ENCODE data around the gene CPN1.
A peak's percentile ranks its signal among the peaks of the same experiment; 100 is the strongest.
"Not testable (repeated sequence)": the region's sequence is repeated elsewhere in the genome, so short reads cannot be mapped to it uniquely, and the experiment has no call there.

Gene CPN1

DNA sequence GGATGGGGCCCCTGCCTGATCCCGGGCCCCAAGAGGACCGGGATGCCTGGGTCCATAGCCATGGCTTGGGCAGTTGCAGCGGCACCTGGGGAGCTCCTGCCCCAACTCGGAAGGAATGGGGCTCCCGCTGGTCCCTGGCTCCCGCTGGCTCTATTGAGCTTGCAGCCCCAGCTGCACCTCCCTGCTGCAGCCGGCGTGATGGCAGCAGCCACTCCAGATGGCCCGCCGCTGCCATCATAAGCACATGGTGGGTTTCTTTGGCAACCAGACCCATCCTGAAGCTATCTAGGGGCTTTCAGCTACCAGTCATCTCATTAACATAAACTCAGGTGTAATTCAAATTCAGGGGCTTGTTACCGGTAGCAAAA is 60.8 kb downstream of the CPN1 start:
- no peak for DNase-seq

DNA sequence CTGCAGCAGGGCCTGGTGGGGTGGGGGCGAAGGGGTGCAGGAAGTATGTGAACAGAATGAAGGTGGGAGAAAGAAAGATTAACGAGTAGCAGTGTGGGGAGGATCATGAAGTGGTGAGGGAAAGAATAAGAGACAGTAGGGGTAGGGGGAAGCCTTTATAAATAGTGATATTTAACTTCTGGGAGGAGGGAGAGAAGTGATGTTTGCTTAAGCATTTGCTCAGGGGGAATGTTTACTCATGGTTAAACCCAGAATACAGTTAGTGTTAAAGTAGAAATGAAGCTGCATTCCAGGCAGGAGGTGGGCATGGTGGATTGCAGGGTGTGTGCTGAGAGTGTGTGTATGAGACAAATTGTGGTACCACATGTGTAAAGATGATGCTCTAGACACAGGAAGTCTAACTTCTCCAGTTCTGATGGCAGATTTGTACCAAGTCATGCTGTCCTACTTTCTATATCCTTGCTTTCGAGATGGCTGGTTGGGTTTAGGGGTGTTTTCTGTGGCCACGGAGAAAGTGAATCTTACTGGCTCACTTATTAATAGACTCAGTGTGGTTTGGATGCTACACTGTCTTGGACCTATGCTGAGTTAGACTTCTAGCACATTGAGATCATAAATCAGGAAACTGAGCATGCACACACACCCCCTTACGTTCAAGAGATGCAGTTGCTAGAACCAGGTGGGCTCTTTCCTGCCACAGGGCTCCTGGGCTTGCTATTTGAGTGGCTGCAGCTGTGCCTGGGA is 61.4 kb downstream of the CPN1 start:
- DNase-seq = peak; percentile 56

DNA sequence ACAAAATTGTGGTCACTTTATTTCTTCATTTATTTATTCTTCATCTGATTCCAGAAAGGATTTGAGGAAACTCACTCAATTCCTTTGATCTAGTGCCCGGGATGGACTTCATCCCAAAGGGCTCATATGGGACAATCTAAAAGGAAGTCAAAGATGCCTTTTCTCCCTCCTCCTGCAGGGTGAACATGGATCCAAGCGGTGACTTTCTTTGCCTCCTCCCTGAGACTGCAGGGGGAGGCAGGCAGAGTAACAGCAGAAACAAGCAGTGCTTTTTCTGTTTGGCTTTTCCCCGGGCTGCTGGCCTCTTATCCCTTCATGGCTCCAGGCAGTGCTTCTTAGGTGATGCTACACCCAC is 61.9 kb downstream of the CPN1 start:
- DNase-seq = no peak

DNA sequence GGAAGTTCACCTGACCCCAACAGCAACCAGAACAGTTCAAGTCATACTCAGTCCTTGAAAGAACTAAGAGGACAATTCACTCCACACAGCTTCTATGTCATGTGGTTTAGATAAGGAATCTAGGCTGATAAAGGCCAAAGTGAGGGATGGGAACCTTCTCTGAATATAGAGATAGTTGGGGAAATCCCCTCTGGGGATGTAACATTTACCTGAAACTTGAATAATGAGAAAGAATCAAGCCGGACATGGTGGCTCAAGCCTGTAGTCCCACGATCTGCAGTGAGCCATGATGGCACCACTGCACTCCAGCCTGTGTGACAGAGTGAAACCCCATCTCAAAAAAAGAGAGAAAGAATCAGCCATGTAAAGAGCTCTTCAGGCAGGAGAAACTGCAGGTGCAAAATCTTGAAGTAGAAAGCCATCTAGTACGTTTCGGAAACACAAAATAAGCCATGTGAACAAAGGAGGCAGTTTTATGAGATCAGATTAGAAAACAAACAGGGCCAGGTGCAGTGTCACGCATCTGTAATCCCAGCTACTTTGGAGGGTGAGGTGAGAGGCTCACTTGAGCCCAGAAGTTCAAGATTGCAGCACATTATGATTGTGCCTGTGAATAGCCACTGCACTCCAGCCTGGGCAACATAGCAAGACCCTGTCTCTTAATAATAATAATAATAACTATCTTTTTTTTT is 67.5 kb downstream of the CPN1 start:
- no peak for DNase-seq

DNA sequence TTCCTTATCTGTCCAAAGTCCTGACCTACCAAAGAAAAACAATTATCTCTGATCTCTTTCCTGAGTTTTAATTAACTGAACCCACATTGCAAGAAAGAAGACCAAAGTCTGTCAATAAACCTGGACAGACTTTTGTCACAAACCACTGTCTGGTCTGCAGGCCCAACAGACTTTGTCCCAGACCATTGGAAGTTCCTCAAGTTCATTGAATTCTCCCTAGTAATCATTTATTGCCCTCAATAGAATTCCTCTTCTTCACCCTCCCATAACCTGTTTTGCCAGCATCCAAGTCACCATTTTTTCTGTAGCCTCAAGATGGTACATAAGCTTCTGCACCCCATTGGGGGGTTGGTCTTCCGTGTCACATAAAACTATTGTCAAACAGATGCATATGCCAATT is 68.0 kb downstream of the CPN1 start:
- no peak for DNase-seq

DNA sequence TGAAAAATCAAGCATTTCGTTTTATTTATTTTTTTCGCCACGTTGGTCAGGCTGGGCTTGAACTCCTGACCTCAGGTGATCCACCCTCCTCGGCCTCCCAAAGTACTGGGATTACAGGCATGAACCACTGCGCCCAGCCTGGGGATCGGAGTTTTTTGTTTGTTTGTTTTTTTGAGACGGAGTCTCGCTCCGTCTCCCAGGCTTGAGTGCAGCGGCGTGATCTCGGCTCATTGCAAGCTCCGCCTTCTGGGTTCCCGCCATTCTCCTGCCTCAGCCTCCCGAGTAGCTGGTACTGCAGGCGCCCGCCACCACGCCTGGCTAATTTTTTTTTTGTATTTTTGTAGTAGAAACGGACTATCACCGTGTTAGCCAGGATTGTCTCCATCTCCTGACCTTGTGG is 69.8 kb downstream of the CPN1 start:
- DNase-seq = not testable (repeated sequence)

DNA sequence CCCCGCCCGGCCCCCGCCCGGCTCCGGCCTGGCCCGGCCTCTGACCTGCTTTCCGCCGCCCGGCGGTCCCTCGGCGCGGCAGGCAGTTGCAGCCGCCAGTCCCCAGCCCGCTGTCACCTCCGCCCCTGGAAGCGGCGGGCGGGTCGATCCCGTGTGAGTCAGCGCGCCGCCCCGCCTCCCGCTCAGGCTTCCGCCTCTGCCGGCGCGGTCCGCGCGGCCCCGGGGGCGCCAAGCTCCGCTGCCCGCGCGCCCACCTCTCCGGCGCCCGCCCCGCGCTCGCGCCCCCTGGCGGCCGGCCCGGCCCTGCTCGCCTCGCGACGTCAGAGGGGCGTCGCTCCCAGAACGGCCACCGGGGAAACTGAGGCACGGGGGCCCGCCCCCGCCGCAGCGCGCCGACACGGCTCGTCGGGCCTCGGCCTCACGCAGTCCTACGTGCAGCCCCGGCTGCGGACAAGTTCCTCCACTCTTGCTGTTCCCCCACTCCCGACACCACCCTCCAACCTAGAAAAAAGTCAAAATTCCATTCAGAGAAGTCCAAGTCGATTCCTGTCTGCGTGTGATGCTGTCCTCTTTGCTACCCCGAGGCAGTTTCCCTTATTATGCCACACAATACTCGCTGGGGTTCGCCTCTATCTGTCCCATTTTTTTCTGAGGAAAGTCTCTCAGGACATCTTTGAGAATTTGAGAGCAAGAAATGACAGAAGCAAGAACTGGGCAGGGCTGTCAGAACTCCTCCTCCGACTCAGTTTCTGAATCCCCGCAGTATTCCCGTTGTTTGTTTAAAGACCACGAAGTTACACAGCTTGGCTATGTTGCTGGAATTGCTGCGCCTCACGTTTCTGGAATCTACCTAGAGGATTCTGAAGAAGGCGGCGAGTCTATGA is 71.6 kb downstream of the CPN1 start, which contains the start of gene DNMBP:
DNMBP (minus strand) TSS at position 155 of the 884 bp plus-strand sequence. CDS start 37,823 bp downstream, outside the sequence.
- DNase-seq = peak; percentile 79

DNA sequence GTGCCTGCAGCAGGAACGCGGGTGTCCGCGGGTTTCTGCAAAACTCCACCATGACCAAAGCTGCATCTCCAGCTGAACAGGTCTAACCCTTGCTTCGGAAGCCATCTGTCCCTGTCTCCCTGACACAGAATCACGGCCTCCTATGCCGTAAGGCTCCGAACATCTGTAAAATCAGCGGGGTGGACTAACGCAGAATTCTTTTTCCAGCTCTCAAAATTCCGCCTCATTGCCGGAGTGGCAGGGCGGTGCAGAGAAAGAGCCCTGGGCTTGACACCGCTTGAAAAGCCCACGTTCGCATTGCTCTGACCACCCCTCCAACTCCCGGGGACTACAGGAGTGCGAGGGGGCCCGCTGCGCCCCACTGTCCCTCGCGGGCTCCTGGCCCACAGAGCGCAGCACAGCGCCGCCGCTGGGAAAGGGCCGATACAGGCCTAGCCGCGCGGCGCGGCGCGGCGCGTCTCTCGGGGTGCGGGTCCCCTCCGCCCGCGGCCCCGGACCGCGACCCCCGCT is 72.3 kb downstream of the CPN1 start:
- no peak for DNase-seq

DNA sequence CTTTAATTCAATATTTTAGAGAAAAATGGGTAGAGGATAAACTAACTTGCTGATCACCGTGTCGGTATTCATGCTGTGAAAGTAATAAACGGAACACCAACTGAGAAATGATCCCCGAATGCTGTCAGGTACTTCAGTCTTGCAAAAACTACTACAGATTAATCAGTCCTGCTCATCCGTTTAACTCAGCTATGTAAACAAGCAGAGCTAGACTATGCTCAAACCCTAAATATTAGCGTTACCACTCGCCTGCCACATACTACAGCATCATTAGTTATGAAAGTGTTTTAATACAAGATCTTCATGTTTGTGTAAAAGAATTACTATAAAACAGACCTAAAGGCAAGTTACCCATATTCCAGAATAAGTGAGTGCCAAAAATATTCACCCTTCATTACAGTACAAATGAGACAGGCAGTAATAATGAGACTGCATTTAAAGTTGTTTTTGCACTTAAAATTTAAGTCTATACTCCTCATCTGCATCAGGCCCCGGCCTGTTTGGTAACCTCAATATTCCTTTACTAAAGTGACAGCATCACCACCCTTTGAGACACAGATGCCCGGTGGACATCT is 72.9 kb downstream of the CPN1 start:
- no peak for DNase-seq

DNA sequence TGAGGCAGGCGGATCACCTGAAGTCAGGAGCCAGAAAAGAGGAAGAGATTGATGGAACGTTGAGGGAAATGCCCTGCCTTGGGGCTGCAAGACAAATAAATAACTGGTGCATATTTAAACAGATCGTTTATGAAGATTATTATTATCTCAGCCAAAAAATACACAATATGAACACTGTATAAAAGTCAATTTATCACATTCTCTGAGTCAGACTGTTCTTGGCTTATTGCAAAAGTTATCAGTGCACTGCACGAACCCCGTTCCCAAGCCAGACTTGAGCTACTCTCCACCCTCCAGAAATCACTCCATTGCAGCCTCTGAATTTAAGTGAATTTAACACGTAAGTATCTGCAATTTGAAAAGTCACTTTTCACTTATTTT is 73.5 kb downstream of the CPN1 start:
- no peak for DNase-seq

DNA sequence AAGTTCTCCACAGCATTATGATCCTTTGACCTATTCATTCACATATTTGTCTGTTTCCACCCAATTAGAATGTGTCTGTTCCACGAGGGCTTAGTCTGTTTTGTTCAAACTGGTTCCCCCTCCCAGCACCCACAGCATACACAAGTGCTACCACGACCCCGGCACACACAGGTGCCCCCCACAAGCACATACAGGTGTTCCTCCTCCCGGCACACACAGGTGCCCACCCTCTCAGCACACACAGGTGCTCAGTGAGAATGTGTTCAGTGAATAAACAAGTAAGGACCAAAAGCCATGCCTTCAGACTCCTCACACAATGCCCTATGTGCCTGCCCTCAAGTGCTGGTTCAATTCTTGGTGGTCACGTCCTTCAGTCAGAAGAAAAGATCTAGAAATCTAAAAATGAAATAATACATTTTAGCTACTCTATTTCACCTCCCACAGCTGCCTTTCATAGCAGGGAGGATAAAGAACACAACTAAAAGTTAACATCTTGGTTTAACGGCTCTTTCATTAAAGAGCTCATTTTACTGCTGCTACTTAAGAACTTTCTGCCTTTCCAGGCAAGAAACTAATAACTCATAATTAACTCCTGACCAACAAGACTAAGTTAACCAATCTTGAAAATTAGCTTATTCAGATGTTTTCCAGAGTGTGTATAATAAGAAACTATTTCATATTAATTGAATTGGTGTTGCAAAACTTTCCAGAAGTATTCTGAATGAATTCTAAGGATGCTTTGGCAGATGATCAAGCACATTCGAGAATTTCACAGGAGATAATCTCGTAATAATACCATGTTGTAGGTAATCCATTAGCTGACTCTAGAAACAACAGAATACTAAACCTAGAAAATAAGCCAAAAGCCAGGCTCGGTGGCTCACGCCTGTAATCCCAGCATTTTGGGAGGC is 74.2 kb downstream of the CPN1 start:
- no peak for DNase-seq

DNA sequence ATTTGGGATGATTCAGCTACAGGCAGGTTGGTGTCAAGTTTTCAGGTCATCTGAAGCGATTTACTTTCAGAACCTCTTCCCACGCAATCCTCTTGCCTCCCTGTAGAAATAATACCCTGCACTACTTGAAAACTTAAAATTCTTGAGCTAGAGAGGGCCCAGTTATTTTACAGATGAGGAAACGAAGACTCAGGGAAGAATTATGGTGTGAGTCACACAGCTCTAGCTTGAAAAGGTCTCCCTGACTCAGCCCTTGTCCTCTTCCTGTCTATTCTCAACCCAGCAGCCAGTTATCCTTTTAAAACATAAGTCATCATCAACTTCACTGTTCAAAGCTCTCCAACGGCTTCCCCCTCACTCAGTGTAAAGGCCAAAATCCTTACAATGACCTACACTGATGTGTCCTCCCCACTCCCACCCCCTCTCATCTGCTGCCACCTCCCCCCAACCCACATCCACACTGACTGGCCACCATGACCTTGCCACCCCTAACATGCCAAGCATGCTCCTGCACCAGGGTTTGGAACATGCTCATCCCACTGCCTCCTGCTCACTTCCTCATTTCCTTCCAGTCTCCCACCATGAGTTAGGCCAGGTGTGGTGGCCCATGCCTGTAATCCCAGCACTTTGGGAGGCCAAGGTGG is 75.3 kb downstream of the CPN1 start:
- peak; percentile 43 for DNase-seq

DNA sequence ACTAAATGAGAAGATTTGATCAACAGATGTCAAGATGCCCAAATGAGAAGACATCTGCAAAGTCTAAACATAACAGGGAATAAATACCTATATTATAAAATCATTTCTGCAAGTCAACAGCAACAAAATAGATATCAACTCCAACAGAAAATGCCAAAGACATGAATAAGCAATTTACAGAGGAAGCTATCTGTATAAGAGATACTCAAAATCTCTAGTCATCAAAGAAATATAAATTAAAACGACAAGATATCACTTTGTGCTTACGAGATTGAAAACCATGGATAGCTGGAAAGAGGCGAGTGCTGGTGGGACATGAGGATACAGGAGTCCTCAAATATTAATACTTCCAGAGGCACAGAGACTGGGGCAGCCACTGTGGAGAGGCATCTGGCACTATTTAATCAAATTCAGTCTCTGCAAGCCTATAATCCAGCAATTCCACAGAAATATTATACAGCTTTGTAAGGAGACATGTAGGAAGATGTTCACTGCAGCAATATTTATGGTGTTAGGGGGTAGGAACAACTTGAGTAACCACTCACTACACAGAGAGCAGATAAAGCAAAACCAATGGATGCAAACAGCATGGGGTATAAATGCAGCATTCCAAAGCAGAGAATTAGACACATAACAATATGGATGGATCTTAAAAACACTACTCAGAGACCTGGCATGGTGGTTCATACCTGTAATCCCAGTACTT is 76.7 kb downstream of the CPN1 start:
- DNase-seq = no peak

DNA sequence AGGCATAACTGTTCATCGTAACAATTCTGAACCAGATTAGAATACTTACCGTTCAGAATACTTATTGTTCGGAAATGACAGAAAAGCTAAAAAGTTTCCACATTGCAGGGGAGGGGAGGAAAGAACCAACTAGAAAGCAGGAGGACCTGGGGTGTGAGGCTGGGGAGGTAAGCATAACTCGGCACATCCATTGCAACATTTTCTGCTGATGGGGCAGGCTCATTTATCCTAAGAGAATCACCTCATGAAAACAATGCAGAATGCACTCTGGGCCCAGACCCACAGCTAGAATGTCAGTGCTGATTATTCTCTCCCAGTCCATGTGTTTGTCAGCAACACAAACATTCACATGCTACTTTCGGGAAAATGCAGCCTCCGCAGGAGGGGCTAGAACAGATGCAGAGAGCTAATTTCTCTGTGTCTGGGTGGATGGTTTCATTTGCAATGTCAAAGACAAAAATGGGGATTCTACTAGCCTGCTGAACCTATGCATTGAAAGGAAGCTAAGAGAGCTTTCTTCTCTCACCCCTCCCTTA is 81.5 kb downstream of the CPN1 start:
- no peak for DNase-seq

DNA sequence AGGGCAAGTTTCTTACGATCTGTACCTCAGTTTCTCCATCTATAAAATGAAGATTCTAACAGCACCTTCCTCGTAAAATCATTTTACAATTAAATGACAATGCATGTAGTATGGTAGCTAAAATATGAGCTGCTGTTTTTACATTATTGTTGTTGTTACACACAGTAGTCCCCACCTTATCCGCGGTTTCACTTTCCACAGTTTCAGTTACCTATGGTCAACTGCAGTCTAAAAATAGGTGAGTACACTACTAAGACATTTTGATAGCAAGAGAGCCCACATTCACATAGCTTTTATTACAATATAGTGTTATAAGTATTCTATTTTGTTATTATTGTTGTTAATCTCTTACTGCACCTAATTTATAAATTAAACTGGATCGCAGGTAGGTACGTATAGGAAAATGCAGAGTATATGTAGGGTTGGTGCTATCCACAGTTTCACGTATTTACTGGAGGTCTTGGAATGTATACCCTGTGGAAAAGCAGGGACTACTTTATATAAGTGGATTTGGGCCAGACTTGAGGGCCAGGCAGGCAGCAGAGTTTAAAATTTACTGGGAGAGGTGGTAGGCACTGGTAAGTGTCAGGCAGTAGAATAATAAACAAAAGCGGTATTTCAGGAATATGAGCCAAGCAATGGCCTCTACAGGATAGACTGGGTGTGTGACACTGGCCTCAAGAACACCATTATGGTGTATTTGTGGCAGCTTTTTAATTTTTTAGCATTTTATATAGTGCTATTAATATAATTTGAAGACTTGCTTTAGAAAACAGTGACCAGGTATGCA is 82.2 kb downstream of the CPN1 start:
- no peak for DNase-seq

DNA sequence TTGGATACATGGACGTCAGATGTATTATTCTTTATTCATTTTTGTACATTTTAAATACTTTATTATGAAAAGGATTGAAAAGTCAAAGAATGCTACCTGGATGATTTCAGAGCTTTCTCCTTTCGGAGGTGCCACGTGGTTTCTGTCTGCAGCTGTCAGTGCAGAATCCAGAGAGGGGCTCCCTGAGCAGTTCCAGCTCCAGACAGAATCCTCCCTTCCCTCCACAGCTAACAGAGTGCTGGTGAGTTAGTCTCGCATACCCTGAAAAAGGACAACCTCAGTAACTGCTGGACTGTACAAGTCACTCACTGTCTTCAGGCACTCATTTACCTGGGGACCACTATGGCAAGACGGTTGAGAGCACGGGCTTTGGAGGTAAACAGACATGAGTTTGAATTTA is 82.8 kb downstream of the CPN1 start:
- no peak for DNase-seq

DNA sequence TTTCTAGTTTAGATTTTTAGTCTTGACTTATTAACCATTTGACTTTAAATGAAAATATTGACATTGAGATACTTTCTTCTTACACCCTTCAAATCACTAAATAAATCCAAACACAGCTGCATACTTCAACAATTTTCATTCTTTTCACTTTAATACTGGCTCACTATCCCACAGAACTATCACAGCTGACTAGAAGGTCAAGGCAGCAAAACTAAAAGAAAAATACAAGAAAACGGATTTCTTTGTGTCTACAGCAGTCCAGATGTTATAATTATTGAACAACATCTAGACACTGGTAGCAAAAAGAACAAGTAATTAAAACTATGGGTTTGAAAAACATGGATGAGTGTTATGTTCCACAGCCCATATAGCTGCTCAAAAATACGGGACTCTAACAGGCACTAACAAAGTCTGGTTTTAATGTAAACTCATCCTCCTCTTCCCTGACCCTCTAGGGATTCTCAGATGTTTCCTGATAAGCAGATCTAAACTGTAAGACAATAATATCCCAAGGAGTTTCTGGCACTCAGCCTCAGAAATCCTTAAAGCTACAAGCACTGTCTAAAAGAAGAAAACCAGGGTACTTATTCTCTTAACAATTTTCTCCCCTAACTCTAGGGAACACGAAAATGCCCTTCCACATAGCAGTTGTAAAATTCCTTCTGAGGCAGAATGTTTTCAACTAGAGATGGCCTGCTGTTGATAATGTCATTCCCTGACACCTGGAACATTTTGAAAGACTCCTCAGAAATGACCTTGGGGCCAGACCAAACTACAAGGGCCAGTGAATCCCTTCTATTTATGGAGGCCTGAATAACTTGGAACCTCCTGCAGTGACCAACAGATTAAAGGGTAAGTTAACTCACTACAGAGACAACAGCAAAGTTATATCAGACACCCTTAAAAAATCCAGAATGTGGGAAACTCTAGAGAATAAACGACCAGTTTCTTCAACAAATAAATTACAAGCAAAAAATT is 84.7 kb downstream of the CPN1 start:
- no peak for DNase-seq

DNA sequence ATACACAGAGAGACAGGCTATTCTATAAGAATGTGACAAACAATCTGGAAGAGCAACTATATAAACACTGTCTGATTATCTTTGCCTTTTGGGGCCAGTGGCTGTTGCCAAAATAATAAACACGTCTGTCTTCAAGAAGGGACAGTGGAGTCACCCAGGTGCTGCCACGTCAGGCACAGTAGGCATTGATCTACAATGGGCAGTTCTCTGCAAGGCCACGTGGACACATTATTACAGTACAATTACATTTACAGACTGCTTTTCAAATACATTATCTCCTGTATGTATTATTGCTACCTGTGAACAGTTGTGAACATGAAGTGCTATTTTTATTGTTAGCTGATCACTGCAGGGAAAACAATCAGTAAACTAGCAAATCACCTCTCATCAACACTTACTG is 86.0 kb downstream of the CPN1 start:
- DNase-seq = no peak

All from activated CD4-positive, alpha-beta T cell treated with anti-CD3 and anti-CD28 coated beads, Interleukin-2, amount 50 U/mL, for 16 hours (primary cell).